ENCODE data around the gene NCOA7. TPM values are rescaled to one million over a fixed set of nuclear protein-coding genes. Genes with fewer than 3 reads are reported as not detected.

Gene NCOA7
- total RNA-seq, 1 experiment from 2014 or later = 9.4 TPM

GRCh38 chr6:125765944-125766343, 24.8 kb upstream of the NCOA7 start:
- no peak for TF ChIP-seq CTCF (conservative IDR thresholded peaks at IDR 0.05)
- Histone ChIP-seq H3K27ac (ENCODE audit: insufficient read length, low read depth, low read length) (no peak overlapping the region), H4K20me1 (ENCODE audit: control insufficient read depth, insufficient read depth, insufficient read length) (no peaks in the 10 kb centered on the region), H2BK5ac (ENCODE audit: insufficient read length, low read length) (no peak overlapping the region), H3K4me2 (ENCODE audit: insufficient read depth, insufficient read length, low read length) (no peak overlapping the region), H3K14ac (ENCODE audit: insufficient read depth, low read length) (no peak overlapping the region), H2BK120ac (ENCODE audit: low read depth, low read length, poor library complexity, severe bottlenecking) (no peak overlapping the region), H4K8ac (replicated peaks; ENCODE audit: insufficient read length, low read depth, low read length) (no peak overlapping the region), H3T11ph (ENCODE audit: low read length) (no peak overlapping the region), H3K27me3 (ENCODE audit: insufficient read depth, low read length) (no peaks in the 10 kb centered on the region), H4K91ac (ENCODE audit: insufficient read length, low read depth, low read length) (no peak overlapping the region), H3K9ac (ENCODE audit: extremely low read depth, insufficient read length, low read length) (no peak overlapping the region), H3K79me1 (ENCODE audit: insufficient read depth, low read depth, low read length, poor library complexity, severe bottlenecking) (no peaks in the 10 kb centered on the region), H2BK15ac (ENCODE audit: low read depth, low read length) (no peak overlapping the region), H2AK5ac (ENCODE audit: insufficient read length, low read length) (no peak overlapping the region), H3K23ac (ENCODE audit: insufficient read length, low read depth, low read length) (no peak overlapping the region), H2BK12ac (ENCODE audit: insufficient read length, low read depth, low read length) (no peak overlapping the region), H2AFZ (ENCODE audit: low read length) (no peak overlapping the region), H3K56ac (ENCODE audit: insufficient read length, low read depth, low read length) (no peak overlapping the region), H3K23me2 (ENCODE audit: insufficient read length, low read depth, low read length, poor library complexity, severe bottlenecking) (no peaks in the 10 kb centered on the region), H4K5ac (ENCODE audit: insufficient read length, low read depth, low read length) (no peak overlapping the region), H3K18ac (ENCODE audit: insufficient read length, low read depth, low read length) (no peak overlapping the region), H3K4me1 (ENCODE audit: insufficient read depth, low read length) (no peaks in the 10 kb centered on the region), H2BK20ac (ENCODE audit: low read depth, low read length, poor library complexity, severe bottlenecking) (no peak overlapping the region), H3K79me2 (ENCODE audit: insufficient read depth, low read length) (no peaks in the 10 kb centered on the region), H3K9me3 (ENCODE audit: control insufficient read depth, low read depth, low read length) (no peaks in the 10 kb centered on the region), H3K4ac (ENCODE audit: low read depth, low read length) (no peak overlapping the region)
- peaks cover 0 to 4% (median 3%) of the 10 kb centered on the region in 3 experiments; a peak in 5 of 7 replicates for H3K36me3 Mint-ChIP-seq (ENCODE audit: insufficient read depth in 1 of 3, low read depth in 3 of 3)
- H3K4me3 Mint-ChIP-seq = no peak overlapping the region
- peaks cover 4 to 8% of the 10 kb centered on the region in 2 experiments; a peak in 4 of 5 replicates for H3K9me3 Mint-ChIP-seq
- no peak for DNase-seq
- no peaks in the 10 kb centered on the region; a peak in 1 of 4 replicates for H3K4me1 Mint-ChIP-seq
- peaks cover 3% of the 10 kb centered on the region; the same call in 1 of the 2 replicates for H3K27me3 Mint-ChIP-seq (ENCODE audit: low read depth)
- H3K27ac Mint-ChIP-seq = no peak overlapping the region
- no CpG with 5 or more reads among the region's 1 CpG for WGBS (ENCODE audit: extremely low coverage, insufficient read length, low lambda C conversion rate)
